ENCODE data around the gene LIF.

GRCh38 chr22:30252411-30253204 lies 6.0 kb upstream of the LIF start:
- TF ChIP-seq CTCF (IDR thresholded peaks at IDR 0.05) (no peak), POLR2AphosphoS5 (IDR thresholded peaks at IDR 0.05; ENCODE audit: low read depth, low read length) (no peak), REST (IDR thresholded peaks at IDR 0.05; ENCODE audit: insufficient read depth in 1 of 2, low read depth in 2 of 2, low read length in 1 of 2) (no peak), SIN3A (IDR thresholded peaks at IDR 0.05; ENCODE audit: borderline replicate concordance, insufficient read depth, low read depth, low read length) (no peak), TCF7L2 (IDR thresholded peaks at IDR 0.05; ENCODE audit: low read depth, low read length) (peak; percentile 86)

Data from Panc1 (cell line).